Measurements from ENCODE around the gene SNX19.

Gene SNX19

DNA sequence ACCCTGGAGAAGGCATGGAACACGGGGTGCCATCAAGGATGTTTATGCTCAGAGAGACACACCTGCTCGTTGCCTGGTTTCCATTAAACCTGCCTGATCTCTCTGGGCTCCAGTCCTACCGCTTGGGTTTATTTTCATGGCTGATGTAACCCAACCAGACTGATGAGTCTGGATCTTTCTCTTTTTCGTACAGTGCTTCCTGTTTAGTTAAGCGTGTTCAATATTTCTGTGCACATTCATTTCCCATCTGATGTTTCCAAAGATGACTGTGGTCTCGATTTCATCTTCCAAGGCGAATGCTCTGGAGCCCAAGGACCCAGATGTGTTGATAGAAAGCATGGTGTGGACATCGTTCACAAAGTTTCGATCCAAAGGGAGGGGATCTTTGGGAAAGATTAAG lies 84.3 kb downstream of the SNX19 start:
- TF ChIP-seq ZNF8 (CRISPR knock-in tag; IDR thresholded peaks at IDR 0.05) (no peak), ZNF70 (CRISPR knock-in tag; IDR thresholded peaks at IDR 0.05) (no peak)
- TF ChIP-seq, protein P1, sequence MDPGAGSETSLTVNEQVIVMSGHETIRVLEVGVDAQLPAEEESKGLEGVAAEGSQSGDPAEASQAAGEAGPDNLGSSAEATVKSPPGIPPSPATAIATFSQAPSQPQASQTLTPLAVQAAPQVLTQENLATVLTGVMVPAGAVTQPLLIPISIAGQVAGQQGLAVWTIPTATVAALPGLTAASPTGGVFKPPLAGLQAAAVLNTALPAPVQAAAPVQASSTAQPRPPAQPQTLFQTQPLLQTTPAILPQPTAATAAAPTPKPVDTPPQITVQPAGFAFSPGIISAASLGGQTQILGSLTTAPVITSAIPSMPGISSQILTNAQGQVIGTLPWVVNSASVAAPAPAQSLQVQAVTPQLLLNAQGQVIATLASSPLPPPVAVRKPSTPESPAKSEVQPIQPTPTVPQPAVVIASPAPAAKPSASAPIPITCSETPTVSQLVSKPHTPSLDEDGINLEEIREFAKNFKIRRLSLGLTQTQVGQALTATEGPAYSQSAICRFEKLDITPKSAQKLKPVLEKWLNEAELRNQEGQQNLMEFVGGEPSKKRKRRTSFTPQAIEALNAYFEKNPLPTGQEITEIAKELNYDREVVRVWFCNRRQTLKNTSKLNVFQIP (CRISPR knock-in tag; IDR thresholded peaks at IDR 0.05; ENCODE audit: borderline replicate concordance, low read depth): no peak

DNA sequence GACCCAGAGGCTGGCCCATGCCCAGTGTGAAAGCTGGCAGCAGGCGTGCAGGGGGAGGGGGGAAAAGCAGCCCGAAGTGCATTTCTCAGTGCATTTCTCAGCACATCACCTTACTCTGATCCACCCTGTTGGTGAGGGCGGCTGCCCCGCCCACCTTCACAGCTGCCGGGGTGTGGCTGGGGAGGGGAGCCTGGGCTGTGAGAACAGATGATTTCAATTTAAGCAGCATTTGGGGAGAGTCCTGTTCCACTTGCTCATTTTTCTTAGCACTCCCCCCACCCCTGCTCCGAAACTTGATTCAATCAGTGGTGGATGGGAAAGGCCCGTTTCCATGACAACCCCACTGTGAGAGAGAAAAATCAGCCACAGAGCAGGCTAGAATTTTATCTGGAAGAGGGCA lies 84.8 kb downstream of the SNX19 start:
- ATAC-seq: 0 out of 3 replicates have a peak, but pooled peaks have one; percentile 8
- no peak for TF ChIP-seq SNAI2 (CRISPR knock-in tag; IDR thresholded peaks at IDR 0.05)
- no peak for TF ChIP-seq ESRRG (CRISPR knock-in tag; IDR thresholded peaks at IDR 0.05)
- no peak for TF ChIP-seq ZC3H10 (CRISPR knock-in tag; IDR thresholded peaks at IDR 0.05)
- no peak for TF ChIP-seq ZNF70 (CRISPR knock-in tag; IDR thresholded peaks at IDR 0.05)
- TF ChIP-seq TCF4 (CRISPR knock-in tag; IDR thresholded peaks at IDR 0.05; ENCODE audit: borderline replicate concordance): no peak
- TF ChIP-seq PPARA (CRISPR knock-in tag; IDR thresholded peaks at IDR 0.05; ENCODE audit: borderline replicate concordance): no peak
- no peak for TF ChIP-seq RARB (CRISPR knock-in tag; IDR thresholded peaks at IDR 0.05)
- no peak for TF ChIP-seq TOX (CRISPR knock-in tag; IDR thresholded peaks at IDR 0.05; ENCODE audit: borderline replicate concordance)
- TF ChIP-seq, protein P1 (CRISPR knock-in tag; IDR thresholded peaks at IDR 0.05; ENCODE audit: borderline replicate concordance, low read depth): no peak
- no peak for TF ChIP-seq ISL1 (CRISPR knock-in tag; IDR thresholded peaks at IDR 0.05)
- TF ChIP-seq, protein P2, sequence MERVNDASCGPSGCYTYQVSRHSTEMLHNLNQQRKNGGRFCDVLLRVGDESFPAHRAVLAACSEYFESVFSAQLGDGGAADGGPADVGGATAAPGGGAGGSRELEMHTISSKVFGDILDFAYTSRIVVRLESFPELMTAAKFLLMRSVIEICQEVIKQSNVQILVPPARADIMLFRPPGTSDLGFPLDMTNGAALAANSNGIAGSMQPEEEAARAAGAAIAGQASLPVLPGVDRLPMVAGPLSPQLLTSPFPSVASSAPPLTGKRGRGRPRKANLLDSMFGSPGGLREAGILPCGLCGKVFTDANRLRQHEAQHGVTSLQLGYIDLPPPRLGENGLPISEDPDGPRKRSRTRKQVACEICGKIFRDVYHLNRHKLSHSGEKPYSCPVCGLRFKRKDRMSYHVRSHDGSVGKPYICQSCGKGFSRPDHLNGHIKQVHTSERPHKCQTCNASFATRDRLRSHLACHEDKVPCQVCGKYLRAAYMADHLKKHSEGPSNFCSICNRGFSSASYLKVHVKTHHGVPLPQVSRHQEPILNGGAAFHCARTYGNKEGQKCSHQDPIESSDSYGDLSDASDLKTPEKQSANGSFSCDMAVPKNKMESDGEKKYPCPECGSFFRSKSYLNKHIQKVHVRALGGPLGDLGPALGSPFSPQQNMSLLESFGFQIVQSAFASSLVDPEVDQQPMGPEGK (CRISPR knock-in tag; IDR thresholded peaks at IDR 0.05; ENCODE audit: borderline replicate concordance): no peak
- TF ChIP-seq, protein P3, sequence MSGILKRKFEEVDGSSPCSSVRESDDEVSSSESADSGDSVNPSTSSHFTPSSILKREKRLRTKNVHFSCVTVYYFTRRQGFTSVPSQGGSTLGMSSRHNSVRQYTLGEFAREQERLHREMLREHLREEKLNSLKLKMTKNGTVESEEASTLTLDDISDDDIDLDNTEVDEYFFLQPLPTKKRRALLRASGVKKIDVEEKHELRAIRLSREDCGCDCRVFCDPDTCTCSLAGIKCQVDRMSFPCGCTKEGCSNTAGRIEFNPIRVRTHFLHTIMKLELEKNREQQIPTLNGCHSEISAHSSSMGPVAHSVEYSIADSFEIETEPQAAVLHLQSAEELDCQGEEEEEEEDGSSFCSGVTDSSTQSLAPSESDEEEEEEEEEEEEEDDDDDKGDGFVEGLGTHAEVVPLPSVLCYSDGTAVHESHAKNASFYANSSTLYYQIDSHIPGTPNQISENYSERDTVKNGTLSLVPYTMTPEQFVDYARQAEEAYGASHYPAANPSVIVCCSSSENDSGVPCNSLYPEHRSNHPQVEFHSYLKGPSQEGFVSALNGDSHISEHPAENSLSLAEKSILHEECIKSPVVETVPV (CRISPR knock-in tag; IDR thresholded peaks at IDR 0.05): no peak
- TF ChIP-seq ZFP3 (CRISPR knock-in tag; IDR thresholded peaks at IDR 0.05): no peak
- TF ChIP-seq, protein P4, sequence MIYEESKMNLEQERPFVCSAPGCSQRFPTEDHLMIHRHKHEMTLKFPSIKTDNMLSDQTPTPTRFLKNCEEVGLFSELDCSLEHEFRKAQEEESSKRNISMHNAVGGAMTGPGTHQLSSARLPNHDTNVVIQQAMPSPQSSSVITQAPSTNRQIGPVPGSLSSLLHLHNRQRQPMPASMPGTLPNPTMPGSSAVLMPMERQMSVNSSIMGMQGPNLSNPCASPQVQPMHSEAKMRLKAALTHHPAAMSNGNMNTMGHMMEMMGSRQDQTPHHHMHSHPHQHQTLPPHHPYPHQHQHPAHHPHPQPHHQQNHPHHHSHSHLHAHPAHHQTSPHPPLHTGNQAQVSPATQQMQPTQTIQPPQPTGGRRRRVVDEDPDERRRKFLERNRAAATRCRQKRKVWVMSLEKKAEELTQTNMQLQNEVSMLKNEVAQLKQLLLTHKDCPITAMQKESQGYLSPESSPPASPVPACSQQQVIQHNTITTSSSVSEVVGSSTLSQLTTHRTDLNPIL (CRISPR knock-in tag; IDR thresholded peaks at IDR 0.05; ENCODE audit: low read depth): no peak
- TF ChIP-seq BACH2 (CRISPR knock-in tag; IDR thresholded peaks at IDR 0.05; ENCODE audit: borderline replicate concordance): no peak

More for the DNA sequence above, 84.3 kb downstream of the SNX19 start:
- no peak for ATAC-seq

DNA sequence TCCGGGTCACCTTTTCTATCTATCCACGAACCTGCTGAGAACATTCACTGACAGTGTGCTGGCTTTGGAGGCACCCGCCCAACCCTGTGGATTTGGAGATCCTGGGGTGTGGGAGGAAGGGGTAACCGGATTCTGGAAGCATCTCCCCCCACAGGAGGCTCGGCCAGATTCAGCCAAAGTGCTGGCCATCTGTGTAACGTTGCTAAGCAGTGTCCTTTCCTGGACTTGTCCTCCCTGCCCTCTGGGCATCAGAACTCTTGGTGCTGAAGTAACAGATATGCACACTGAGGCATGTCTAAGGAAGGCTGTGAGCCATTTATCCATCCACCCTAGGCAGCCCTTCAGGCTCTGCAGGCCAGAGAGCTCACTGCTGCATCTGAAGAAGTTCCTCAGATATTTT lies 85.7 kb downstream of the SNX19 start:
- TF ChIP-seq TOX (CRISPR knock-in tag; IDR thresholded peaks at IDR 0.05; ENCODE audit: borderline replicate concordance) (no peak), ARNTL (CRISPR knock-in tag; IDR thresholded peaks at IDR 0.05; ENCODE audit: borderline replicate concordance, low read depth) (no peak), OSR1 (CRISPR knock-in tag; IDR thresholded peaks at IDR 0.05) (no peak), BACH2 (CRISPR knock-in tag; IDR thresholded peaks at IDR 0.05; ENCODE audit: borderline replicate concordance) (no peak), ZNF565 (CRISPR knock-in tag; conservative IDR thresholded peaks at IDR 0.05; ENCODE audit: low read depth) (no peak), ESRRG (CRISPR knock-in tag; IDR thresholded peaks at IDR 0.05) (no peak), ZNF70 (CRISPR knock-in tag; IDR thresholded peaks at IDR 0.05) (no peak), ZNF8 (CRISPR knock-in tag; IDR thresholded peaks at IDR 0.05) (no peak), PPARA (CRISPR knock-in tag; IDR thresholded peaks at IDR 0.05; ENCODE audit: borderline replicate concordance) (no peak), ZC3H10 (CRISPR knock-in tag; IDR thresholded peaks at IDR 0.05) (no peak), GLIS3 (CRISPR knock-in tag; IDR thresholded peaks at IDR 0.05) (no peak), CSDC2 (CRISPR knock-in tag; IDR thresholded peaks at IDR 0.05) (no peak), ZFP30 (CRISPR knock-in tag; IDR thresholded peaks at IDR 0.05) (no peak), RARB (CRISPR knock-in tag; IDR thresholded peaks at IDR 0.05) (no peak)
- TF ChIP-seq, protein P1 (CRISPR knock-in tag; IDR thresholded peaks at IDR 0.05; ENCODE audit: borderline replicate concordance, low read depth): no peak
- TF ChIP-seq, protein P2 (CRISPR knock-in tag; IDR thresholded peaks at IDR 0.05; ENCODE audit: borderline replicate concordance): no peak
- TF ChIP-seq, protein P3 (CRISPR knock-in tag; IDR thresholded peaks at IDR 0.05): no peak
- no peak; the same call in 2 of the 3 replicates for ATAC-seq

All from SK-N-SH treated with all-trans-retinoic acid at 6 μM for 48 hours (cell line).